ENCODE results near the gene KIN. TPM values are rescaled to one million over a fixed set of nuclear protein-coding genes. Genes with fewer than 3 reads are reported as not detected.

The KIN gene, protein sequence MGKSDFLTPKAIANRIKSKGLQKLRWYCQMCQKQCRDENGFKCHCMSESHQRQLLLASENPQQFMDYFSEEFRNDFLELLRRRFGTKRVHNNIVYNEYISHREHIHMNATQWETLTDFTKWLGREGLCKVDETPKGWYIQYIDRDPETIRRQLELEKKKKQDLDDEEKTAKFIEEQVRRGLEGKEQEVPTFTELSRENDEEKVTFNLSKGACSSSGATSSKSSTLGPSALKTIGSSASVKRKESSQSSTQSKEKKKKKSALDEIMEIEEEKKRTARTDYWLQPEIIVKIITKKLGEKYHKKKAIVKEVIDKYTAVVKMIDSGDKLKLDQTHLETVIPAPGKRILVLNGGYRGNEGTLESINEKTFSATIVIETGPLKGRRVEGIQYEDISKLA
- 1 to 10 TPM; 5.3 to 9.6 (median 6.4) TPM for total RNA-seq

DNA sequence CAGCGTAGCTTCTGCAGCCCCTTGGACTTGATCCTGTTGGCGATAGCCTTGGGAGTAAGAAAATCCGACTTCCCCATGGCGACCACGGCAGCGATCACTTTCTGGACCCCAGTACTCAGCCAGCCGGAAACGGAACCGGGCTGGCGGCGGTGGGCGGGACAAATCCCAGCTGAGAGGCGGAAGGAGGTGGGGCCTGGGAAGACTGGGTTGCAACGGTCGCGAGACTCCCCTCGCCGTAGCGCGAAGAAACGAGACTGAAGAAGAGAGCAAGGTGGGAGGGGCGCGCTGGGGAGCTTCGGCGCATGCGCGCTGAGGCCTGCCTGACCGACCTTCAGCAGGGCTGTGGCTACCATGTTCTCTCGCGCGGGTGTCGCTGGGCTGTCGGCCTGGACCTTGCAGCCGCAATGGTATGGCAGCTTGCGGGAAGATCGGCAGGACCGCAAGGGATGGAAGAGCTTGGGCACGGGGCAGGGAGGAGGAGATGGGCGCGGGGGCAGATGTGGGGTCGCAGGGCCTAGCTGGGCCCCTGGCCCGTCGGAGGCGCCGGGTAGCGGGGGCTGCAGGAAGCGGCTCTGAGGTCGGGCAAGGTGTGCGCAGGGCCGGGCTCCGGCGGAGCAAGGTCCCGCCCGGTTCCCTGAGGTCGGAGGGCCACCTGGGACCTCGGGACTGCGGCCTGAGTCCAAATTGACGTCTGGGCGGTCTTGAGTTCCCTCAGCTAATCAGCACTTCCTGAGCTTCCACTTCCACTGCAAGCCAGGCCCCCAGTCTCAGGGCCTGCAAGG, at the start of gene KIN, which contains the start of gene ATP5F1C:
Gene KIN, minus strand, starts transcription at position 137 of the 782 bp plus-strand sequence. Its CDS starts 60 bp downstream, at position 77.
Gene ATP5F1C, plus strand, starts transcription at position 321 of the 782 bp plus-strand sequence. Its CDS starts 31 bp downstream, at position 352.
- Histone ChIP-seq H3K4me1 (peaks cover 9 to 73% (median 17%) of the 10 kb centered on the region in 3 donors), H3K36me3 (peaks cover 0 to 23% (median 0%) of the 10 kb centered on the region in 3 donors), H3K4me3 (peak within 1 kb of the TSS; percentile 75 to 94 (median 84)), H3K9me3 (no peaks in the 10 kb centered on the region), H3K27ac (peak within 1 kb of the TSS; percentile 88 to 94 (median 90)), H3K27me3 (no peaks in the 10 kb centered on the region)
- TF ChIP-seq POLR2A (IDR thresholded peaks at IDR 0.05), result peak in 3 of 4 donors; percentile 61 to 86 (median 70)
- TF ChIP-seq, protein P1, sequence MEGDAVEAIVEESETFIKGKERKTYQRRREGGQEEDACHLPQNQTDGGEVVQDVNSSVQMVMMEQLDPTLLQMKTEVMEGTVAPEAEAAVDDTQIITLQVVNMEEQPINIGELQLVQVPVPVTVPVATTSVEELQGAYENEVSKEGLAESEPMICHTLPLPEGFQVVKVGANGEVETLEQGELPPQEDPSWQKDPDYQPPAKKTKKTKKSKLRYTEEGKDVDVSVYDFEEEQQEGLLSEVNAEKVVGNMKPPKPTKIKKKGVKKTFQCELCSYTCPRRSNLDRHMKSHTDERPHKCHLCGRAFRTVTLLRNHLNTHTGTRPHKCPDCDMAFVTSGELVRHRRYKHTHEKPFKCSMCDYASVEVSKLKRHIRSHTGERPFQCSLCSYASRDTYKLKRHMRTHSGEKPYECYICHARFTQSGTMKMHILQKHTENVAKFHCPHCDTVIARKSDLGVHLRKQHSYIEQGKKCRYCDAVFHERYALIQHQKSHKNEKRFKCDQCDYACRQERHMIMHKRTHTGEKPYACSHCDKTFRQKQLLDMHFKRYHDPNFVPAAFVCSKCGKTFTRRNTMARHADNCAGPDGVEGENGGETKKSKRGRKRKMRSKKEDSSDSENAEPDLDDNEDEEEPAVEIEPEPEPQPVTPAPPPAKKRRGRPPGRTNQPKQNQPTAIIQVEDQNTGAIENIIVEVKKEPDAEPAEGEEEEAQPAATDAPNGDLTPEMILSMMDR (IDR thresholded peaks at IDR 0.05), result peak in 1 of 6 experiments; percentile 24
- intact Hi-C loops (cut with DNase I), result no loop called here
- DNase-seq, result peak; percentile 79
- WGBS, 2 donors, result 0% methylated on average over 10 to 22 of the region's 59 CpGs

DNA sequence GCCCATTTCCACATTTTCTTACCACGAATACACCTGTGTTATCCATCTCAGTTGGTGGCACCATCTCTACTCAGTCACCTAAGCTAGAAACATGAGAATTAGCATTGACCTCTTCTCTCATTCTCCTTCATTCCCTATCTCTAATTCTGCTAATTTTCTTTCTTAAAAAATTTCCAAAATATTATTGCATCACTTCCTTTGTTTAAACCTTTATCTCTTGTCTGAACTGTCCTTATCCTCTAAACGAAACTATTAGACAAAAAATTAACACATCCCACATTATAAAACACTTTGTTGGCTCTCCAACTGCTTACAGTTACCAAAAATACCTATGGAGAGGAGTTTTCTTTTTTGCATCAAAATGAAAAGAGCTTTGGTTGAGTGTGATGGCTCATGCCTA, 48.8 kb upstream of the KIN start:
- intact Hi-C loops (cut with DNase I), result no loop called here
- Histone ChIP-seq H3K36me3 (no peaks in the 10 kb centered on the region), H3K4me3 (no peak overlapping the region), H3K9me3 (no peaks in the 10 kb centered on the region), H3K27me3 (no peaks in the 10 kb centered on the region), H3K27ac (no peak overlapping the region), H3K4me1 (no peaks in the 10 kb centered on the region)
- no peak for DNase-seq
- 95% methylated on average over 2 of the region's 2 CpGs for WGBS, 2 donors
- no peak for TF ChIP-seq POLR2A (IDR thresholded peaks at IDR 0.05)
- TF ChIP-seq, protein P1 (IDR thresholded peaks at IDR 0.05), result no peak

DNA sequence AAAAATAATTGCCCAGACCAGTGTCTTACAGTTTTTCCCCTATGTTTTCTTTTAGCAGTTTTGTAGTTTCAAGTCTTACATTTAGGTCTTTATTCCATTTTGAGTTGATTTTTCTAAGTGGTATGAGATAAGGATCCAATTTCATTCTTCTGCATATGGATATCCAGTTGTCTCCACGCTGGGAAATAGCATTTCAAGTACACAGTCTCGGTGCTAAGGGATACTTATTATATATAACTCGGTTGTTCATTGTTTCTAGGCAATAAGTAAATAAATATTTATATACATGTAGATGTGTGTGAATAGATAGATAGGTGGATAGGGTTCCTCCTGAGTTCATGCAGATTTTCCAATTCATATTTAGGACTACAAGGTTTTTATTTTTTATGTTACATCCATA, 46.5 kb upstream of the KIN start:
- Histone ChIP-seq H3K4me1 (no peaks in the 10 kb centered on the region), H3K4me3 (no peak overlapping the region), H3K36me3 (no peaks in the 10 kb centered on the region), H3K9me3 (no peaks in the 10 kb centered on the region), H3K27me3 (no peaks in the 10 kb centered on the region), H3K27ac (no peak overlapping the region)
- DNase-seq, result no peak
- TF ChIP-seq, protein P1 (IDR thresholded peaks at IDR 0.05), result no peak
- intact Hi-C loops (cut with DNase I), result no loop called here
- 80 to 91% methylated on average over 3 of the region's 3 CpGs for WGBS, 2 donors

DNA sequence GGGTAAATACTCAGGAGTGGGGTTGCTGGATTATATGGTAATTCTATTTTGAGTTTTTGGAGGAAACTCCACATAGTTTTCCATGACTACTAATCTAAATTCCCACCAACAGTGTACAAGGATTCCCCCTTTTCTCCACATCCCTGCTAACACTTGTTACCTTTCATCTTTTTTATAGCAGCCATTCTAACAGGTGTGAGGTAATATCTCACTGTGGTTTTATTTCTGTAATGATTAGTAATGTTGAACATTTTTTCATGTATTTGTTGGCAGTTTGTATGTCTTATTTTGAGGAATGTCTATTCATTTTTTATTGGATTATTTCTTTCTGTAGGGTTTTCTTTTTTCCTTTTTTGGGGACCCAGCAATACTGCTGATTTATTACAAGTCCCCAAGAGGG, 45.4 kb upstream of the KIN start:
- Histone ChIP-seq H3K36me3 (no peaks in the 10 kb centered on the region), H3K4me3 (no peak overlapping the region), H3K4me1 (no peaks in the 10 kb centered on the region), H3K27me3 (no peaks in the 10 kb centered on the region), H3K27ac (no peak overlapping the region), H3K9me3 (no peaks in the 10 kb centered on the region)
- DNase-seq, result no peak
- TF ChIP-seq POLR2A (IDR thresholded peaks at IDR 0.05), result no peak
- TF ChIP-seq, protein P1 (IDR thresholded peaks at IDR 0.05), result no peak
- intact Hi-C loops (cut with DNase I), result no loop called here

DNA sequence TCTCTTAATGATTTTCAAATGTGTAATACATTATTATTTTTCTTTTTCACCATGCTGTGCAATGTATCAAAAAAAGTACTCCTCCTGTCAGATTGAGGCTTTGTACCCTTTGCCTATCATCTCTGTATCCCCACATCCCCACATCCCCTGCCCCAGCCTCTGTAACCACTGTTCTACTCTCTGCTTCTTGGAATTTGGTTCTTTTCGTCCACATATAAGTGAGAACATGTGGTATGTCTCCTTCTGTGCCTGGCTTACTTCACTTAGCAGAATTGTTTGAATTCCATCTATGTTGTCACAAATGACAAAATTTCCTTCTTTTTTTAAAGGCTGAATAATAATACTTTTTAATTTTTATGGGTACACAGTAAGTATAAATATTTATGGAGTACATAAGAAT, 44.3 kb upstream of the KIN start:
- WGBS, 2 donors, result 83 to 88% methylated on average over 1 of the region's 1 CpG
- intact Hi-C loops (cut with DNase I), result no loop called here
- H3K4me3 ChIP-seq, result no peak overlapping the region
- H3K36me3 ChIP-seq, result peaks cover 0 to 11% (median 2%) of the 10 kb centered on the region in 3 donors
- no peaks in the 10 kb centered on the region for H3K27me3 ChIP-seq
- H3K27ac ChIP-seq, result no peak overlapping the region
- no peaks in the 10 kb centered on the region for H3K4me1 ChIP-seq
- H3K9me3 ChIP-seq, result no peaks in the 10 kb centered on the region
- TF ChIP-seq, protein P1 (IDR thresholded peaks at IDR 0.05), result no peak
- no peak for TF ChIP-seq POLR2A (IDR thresholded peaks at IDR 0.05)
- DNase-seq, result no peak

Measured in esophagus squamous epithelium (tissue), 5 donors.